C4-2B (cell line): ENCODE results near the gene FOXP1.

ENCODE experiments used
- ZFX ChIP-seq: fragments of 450-650 bp; IDR thresholded peaks from 2 replicates; pipeline ENCODE4 v1.6.1; 2017
- TF ChIP-seq, protein P1 (sequence below): fragments of 450-650 bp; conservative IDR thresholded peaks from 2 replicates; pipeline ENCODE4 v1.5.1; 2017; ENCODE audit warnings: mild to moderate bottlenecking

DNA sequence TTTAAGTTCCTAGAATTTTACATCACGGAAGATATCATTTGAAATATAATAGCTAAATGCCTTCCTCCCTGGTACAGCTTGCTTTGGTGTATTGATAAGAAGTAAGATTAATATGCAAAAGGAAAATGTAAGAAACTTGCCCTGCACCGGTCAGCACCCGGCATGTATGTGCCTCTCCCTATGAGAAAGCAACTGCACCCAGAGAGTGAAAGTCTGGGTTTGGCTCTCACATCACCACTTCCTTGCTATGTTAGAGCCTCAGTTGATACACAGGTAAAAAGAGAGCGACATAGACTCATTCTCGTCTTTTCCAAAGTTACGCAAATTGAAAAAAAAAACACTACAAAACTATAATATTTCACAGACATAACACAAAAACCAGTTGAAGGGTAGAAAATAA lies 96.7 kb downstream of the FOXP1 start:
- TF ChIP-seq, protein P1, sequence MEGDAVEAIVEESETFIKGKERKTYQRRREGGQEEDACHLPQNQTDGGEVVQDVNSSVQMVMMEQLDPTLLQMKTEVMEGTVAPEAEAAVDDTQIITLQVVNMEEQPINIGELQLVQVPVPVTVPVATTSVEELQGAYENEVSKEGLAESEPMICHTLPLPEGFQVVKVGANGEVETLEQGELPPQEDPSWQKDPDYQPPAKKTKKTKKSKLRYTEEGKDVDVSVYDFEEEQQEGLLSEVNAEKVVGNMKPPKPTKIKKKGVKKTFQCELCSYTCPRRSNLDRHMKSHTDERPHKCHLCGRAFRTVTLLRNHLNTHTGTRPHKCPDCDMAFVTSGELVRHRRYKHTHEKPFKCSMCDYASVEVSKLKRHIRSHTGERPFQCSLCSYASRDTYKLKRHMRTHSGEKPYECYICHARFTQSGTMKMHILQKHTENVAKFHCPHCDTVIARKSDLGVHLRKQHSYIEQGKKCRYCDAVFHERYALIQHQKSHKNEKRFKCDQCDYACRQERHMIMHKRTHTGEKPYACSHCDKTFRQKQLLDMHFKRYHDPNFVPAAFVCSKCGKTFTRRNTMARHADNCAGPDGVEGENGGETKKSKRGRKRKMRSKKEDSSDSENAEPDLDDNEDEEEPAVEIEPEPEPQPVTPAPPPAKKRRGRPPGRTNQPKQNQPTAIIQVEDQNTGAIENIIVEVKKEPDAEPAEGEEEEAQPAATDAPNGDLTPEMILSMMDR = no peak
- no peak for TF ChIP-seq ZFX
